PC-3 (cell line): ENCODE data around the gene HERPUD1. TPM values are rescaled to one million over a fixed set of nuclear protein-coding genes. Genes with fewer than 3 reads are reported as not detected.

ENCODE experiments used
- ATAC-seq: fragments of 200-7000 bp; cut with Tn5 transposase; 2 replicates; pipeline ENCODE4 v1.9.1; 2020; ENCODE audit warnings: mild to moderate bottlenecking, moderate library complexity
- Bru-seq: library from RNA; stranded (reverse); fragments of 400-500 nt; gene quantifications from one replicate; lab custom pipeline; 2021; lab: Mats Ljungman, UMichigan
- BruChase-seq, 2 experiments: library from RNA; stranded (reverse); fragments of 400-500 nt; gene quantifications; one replicate each; lab custom pipeline; 2021; lab: Mats Ljungman, UMichigan
- BruUV-seq: library from RNA; stranded (reverse); fragments of 400-500 nt; replicated peaks from 2 replicates; lab custom pipeline; 2021; lab: Mats Ljungman, UMichigan
- CTCF ChIA-PET: fragments of 300-600 bp; sonication (Branson Sonifier 250); formaldehyde crosslinking; loops from one replicate; lab custom pipeline; 2022; ENCODE audit warnings: antibody characterized with exemption; lab: Charles Lee
- POLR2A ChIA-PET: fragments of 300-600 bp; sonication (Branson Sonifier 250); formaldehyde crosslinking; loops from one replicate; lab custom pipeline; 2022; ENCODE audit warnings: antibody characterized with exemption; ENCODE audit not compliant: unreplicated experiment; lab: Charles Lee
- DNase-seq: peaks from one replicate; pipeline ENCODE4 v3.0.0-alpha.2; 2015
- H2AFZ ChIP-seq: fragments of 300-600 bp; sonication (generic); 2 replicates; pipeline ENCODE4 v1.6.0; 2016; ENCODE audit warnings: antibody characterized with exemption, low read length
- H3F3A ChIP-seq: fragments of 300-600 bp; sonication (generic); one replicate; pipeline ENCODE4 v1.6.0; 2017; ENCODE audit warnings: antibody characterized with exemption, low read length, control low read depth, mild to moderate bottlenecking; ENCODE audit not compliant: unreplicated experiment
- H3K27ac ChIP-seq: fragments of 300-600 bp; sonication (generic); 2 replicates; pipeline ENCODE4 v1.5.1; 2016; ENCODE audit warnings: mild to moderate bottlenecking, low read length
- H3K27me3 ChIP-seq: fragments of 300-600 bp; sonication (generic); 2 replicates; pipeline ENCODE4 v1.6.1; 2016; ENCODE audit warnings: low read length, mixed read lengths
- H3K36me3 ChIP-seq: fragments of 300-600 bp; sonication (generic); 2 replicates; pipeline ENCODE4 v1.6.1; 2016; ENCODE audit warnings: low read depth, mixed run types, low read length, mixed read lengths
- H3K4me1 ChIP-seq: fragments of 300-600 bp; sonication (generic); 2 replicates; pipeline ENCODE4 v1.5.1; 2016; ENCODE audit warnings: low read length; ENCODE audit not compliant: insufficient read depth
- H3K4me2 ChIP-seq: fragments of 300-600 bp; sonication (generic); 2 replicates; pipeline ENCODE4 v1.6.0; 2016; ENCODE audit warnings: low read length
- H3K4me3 ChIP-seq: fragments of 300-600 bp; sonication (generic); 2 replicates; pipeline ENCODE4 v1.5.1; 2016; ENCODE audit warnings: mild to moderate bottlenecking, low read length, mixed read lengths
- H3K79me2 ChIP-seq: fragments of 300-600 bp; sonication (generic); 2 replicates; pipeline ENCODE4 v1.6.1; 2017; ENCODE audit warnings: low read length, mixed read lengths
- H3K9ac ChIP-seq: fragments of 300-600 bp; sonication (generic); 2 replicates; pipeline ENCODE4 v1.6.0; 2016; ENCODE audit warnings: mild to moderate bottlenecking, low read length
- H3K9me2 ChIP-seq: fragments of 300-600 bp; sonication (generic); replicated peaks from 2 replicates; pipeline ENCODE4 v1.6.1; 2016; ENCODE audit warnings: mixed run types, low read length, mixed read lengths
- H3K9me3 ChIP-seq: fragments of 300-600 bp; sonication (generic); 2 replicates; pipeline ENCODE4 v1.6.1; 2016; ENCODE audit warnings: low read length, mixed read lengths
- H4K20me1 ChIP-seq: fragments of 300-600 bp; sonication (generic); 2 replicates; pipeline ENCODE4 v1.6.1; 2016; ENCODE audit warnings: low read length, mixed read lengths
- EZH2 ChIP-seq: fragments of 300-600 bp; sonication (generic); IDR thresholded peaks from one replicate; pipeline ENCODE4 v1.6.1; 2017; ENCODE audit warnings: antibody characterized with exemption, mild to moderate bottlenecking, low read length; ENCODE audit not compliant: unreplicated experiment
- EZH2phosphoT487 ChIP-seq: fragments of 300-600 bp; sonication (generic); IDR thresholded peaks from 2 replicates; pipeline ENCODE4 v1.6.1; 2018; ENCODE audit warnings: mild to moderate bottlenecking, antibody characterized with exemption, low read length, borderline replicate concordance
- intact Hi-C: fragments of 100-400 bp; cut with micrococcal nuclease; formaldehyde crosslinking; loops from 2 replicates; pipeline ENCODE4 v1.9.0; 2023
- long read RNA-seq: library from polyadenylated mRNA; unstranded; transcript quantifications from one replicate; pipeline ENCODE4 v2.0.0, GENCODE V29; 2021; ENCODE audit not compliant: unreplicated experiment
- total RNA-seq: library from RNA; depleted of rRNA; stranded (reverse); fragments of >200 nt; gene quantifications from 2 replicates; pipeline ENCODE4 v1.2.3, GENCODE V29; 2014; rRNA removed
- TF ChIP-seq, protein P1 (sequence below): fragments of 300-600 bp; sonication (generic); conservative IDR thresholded peaks from 2 replicates; pipeline ENCODE4 v1.5.1; 2017; ENCODE audit warnings: antibody characterized with exemption, low read depth, mild to moderate bottlenecking, low read length

The HERPUD1 gene, protein sequence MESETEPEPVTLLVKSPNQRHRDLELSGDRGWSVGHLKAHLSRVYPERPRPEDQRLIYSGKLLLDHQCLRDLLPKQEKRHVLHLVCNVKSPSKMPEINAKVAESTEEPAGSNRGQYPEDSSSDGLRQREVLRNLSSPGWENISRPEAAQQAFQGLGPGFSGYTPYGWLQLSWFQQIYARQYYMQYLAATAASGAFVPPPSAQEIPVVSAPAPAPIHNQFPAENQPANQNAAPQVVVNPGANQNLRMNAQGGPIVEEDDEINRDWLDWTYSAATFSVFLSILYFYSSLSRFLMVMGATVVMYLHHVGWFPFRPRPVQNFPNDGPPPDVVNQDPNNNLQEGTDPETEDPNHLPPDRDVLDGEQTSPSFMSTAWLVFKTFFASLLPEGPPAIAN
- total RNA-seq (50.1 and 54.9 TPM in 2 replicates), Bru-seq, nascent RNA (percentile 100 among the genes with signal in this experiment), BruChase-seq, experiment 1, labeled RNA remaining after a 6-hour chase (percentile 99 among the genes with signal in this experiment), BruChase-seq, experiment 2, labeled RNA remaining after a 2-hour chase (percentile 99 among the genes with signal in this experiment)
- long read RNA-seq, transcript HERPUD1-201 (8 exons, 1,862 nt): minor isoform, 71 of 963 reads
- long read RNA-seq, transcript HERPUD1-204 (8 exons, 2,946 nt): major isoform, 829 of 963 reads
- long read RNA-seq, partial matches to known transcripts: 22 of 963 reads
- long read RNA-seq, other reads (novel, unspliced or antisense): 30 of 963 reads

DNA sequence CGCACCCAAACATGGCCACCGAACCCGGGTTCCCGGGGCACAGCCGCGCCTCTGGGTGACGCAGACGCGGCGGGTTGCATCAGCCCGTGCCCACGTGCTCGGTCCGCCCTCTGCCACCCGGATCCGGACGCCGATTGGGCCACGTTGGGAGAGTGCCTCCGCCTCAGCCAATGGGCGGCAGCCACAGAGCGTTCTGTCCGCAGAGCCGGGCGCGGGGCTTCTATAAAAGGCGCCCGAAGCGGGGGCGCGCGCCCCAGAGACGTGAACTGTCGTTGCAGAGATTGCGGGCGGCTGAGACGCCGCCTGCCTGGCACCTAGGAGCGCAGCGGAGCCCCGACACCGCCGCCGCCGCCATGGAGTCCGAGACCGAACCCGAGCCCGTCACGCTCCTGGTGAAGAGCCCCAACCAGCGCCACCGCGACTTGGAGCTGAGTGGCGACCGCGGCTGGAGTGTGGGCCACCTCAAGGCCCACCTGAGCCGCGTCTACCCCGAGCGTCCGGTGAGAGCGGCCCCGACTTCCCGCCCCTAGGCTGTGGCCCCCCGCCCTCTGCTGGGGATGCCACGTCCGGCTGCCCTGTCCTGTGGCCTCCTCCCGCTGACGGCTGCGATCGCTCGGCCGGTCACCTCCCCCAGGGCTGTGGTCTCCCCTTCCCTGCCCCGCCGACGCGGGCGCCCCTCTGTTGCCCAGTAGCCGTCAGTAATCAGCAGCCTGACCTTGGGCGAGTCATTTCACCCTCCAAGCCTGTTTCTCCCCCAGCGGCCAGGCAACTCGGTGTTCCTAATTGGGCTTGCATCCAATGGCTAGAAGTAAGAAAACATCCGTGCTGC lies at the start of gene HERPUD1:
Gene HERPUD1 (plus strand): TSS at position 251 of the 829 bp plus-strand sequence. CDS start 103 bp downstream, at position 354.
- Histone ChIP-seq H4K20me1 (peaks cover 41% of the 10 kb centered on the region), H3K27me3 (no peaks in the 10 kb centered on the region), H2AFZ (peak within 1 kb of the TSS; percentile 84), H3K27ac (peak within 1 kb of the TSS; percentile 66), H3K9me3 (no peaks in the 10 kb centered on the region), H3K36me3 (peaks cover 24% of the 10 kb centered on the region), H3K4me3 (peak within 1 kb of the TSS; percentile 95), H3K9me2 (no peaks in the 10 kb centered on the region), H3K79me2 (peaks cover 43% of the 10 kb centered on the region), H3K9ac (peak within 1 kb of the TSS; percentile 96), H3F3A (no peaks in the 10 kb centered on the region), H3K4me1 (peaks cover 18% of the 10 kb centered on the region), H3K4me2 (peak within 1 kb of the TSS; percentile 95)
- peak; percentile 96 for DNase-seq
- no TSS peak for BruUV-seq
- intact Hi-C loops: no loop called here
- CTCF ChIA-PET: no interaction called here
- POLR2A ChIA-PET: interaction anchor here (0.6 kb wide), 1 partner anchor 13 kb away, joined by 5 read pairs; no protein-coding TSS in a partner anchor
- peak; percentile 94 for ATAC-seq
- TF ChIP-seq EZH2 (no peak), EZH2phosphoT487 (no peak)
- TF ChIP-seq, protein P1, sequence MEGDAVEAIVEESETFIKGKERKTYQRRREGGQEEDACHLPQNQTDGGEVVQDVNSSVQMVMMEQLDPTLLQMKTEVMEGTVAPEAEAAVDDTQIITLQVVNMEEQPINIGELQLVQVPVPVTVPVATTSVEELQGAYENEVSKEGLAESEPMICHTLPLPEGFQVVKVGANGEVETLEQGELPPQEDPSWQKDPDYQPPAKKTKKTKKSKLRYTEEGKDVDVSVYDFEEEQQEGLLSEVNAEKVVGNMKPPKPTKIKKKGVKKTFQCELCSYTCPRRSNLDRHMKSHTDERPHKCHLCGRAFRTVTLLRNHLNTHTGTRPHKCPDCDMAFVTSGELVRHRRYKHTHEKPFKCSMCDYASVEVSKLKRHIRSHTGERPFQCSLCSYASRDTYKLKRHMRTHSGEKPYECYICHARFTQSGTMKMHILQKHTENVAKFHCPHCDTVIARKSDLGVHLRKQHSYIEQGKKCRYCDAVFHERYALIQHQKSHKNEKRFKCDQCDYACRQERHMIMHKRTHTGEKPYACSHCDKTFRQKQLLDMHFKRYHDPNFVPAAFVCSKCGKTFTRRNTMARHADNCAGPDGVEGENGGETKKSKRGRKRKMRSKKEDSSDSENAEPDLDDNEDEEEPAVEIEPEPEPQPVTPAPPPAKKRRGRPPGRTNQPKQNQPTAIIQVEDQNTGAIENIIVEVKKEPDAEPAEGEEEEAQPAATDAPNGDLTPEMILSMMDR: no peak

DNA sequence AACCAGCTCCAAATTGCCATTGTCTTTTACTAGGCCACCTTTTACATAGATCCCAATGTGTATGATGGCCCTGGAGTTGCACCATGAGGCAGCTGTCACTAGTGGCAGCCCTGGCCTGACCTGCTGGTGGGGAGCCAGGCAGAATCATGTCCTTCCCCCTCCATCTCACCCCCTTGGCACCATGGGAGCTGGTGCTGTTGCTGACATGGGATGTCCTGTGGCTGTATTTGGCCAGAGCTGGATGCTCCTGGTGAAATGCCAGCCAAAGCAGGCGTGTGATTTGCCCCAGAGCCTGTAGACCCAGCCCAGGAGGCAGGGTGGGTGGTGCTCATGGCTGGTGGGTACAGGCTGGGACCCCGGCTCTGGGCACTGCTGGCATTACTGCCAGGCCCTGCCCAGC lies 48.4 kb upstream of the HERPUD1 start:
- no peaks in the 10 kb centered on the region for H3K79me2 ChIP-seq
- TF ChIP-seq, protein P1: no peak
- TF ChIP-seq EZH2phosphoT487: no peak
- no peak for TF ChIP-seq EZH2
- no peak overlapping the region for H3K9ac ChIP-seq
- no peak overlapping the region for H3K4me3 ChIP-seq
- H3K4me2 ChIP-seq: no peak overlapping the region
- H3K9me2 ChIP-seq: no peaks in the 10 kb centered on the region
- H3K9me3 ChIP-seq: no peaks in the 10 kb centered on the region
- H3K27me3 ChIP-seq: no peaks in the 10 kb centered on the region
- ChIA-PET CTCF (interaction anchor here (0.7 kb wide), 1 partner anchor 146 kb away, joined by 5 read pairs; no protein-coding TSS in a partner anchor), POLR2A (no interaction called here)
- no peaks in the 10 kb centered on the region for H3K4me1 ChIP-seq
- intact Hi-C loops: no loop called here
- BruUV-seq: no TSS peak
- no peaks in the 10 kb centered on the region for H4K20me1 ChIP-seq
- no peak for ATAC-seq
- no peaks in the 10 kb centered on the region for H3K36me3 ChIP-seq
- no peak for DNase-seq
- no peaks in the 10 kb centered on the region for H3F3A ChIP-seq
- no peak overlapping the region for H3K27ac ChIP-seq
- H2AFZ ChIP-seq: no peak overlapping the region
